ENCODE data around the gene KRTAP20-2. TPM values are rescaled to one million over a fixed set of nuclear protein-coding genes. Genes with fewer than 3 reads are reported as not detected.

The KRTAP20-2 gene
- polyA plus RNA-seq (not detected in 2 replicates), polyA minus RNA-seq (not detected in 2 replicates)

GRCh38 chr21:30634906-30635305 is at the start of gene KRTAP20-2:
Gene KRTAP20-2, plus strand, starts transcription at chr21:30635206. Its CDS starts 58 bp downstream, at chr21:30635264.
- H3K36me3 ChIP-seq (ENCODE audit: insufficient read depth, low read length), result no peaks in the 10 kb centered on the region
- no peak within 1 kb of the TSS for H3K4me2 ChIP-seq (ENCODE audit: low read length)

GRCh38 chr21:30590297-30590696 is 44.7 kb upstream of the KRTAP20-2 start, which contains the start of gene KRTAP22-2:
Gene KRTAP22-2, minus strand, starts transcription at chr21:30590397.
- Histone ChIP-seq H3K9me3 (ENCODE audit: low read length) (no peaks in the 10 kb centered on the region), H3K4me2 (ENCODE audit: low read length) (no peak within 1 kb of the TSS), H3K9me2 (ENCODE audit: insufficient read depth, low read length) (no peaks in the 10 kb centered on the region), H3K27me3 (ENCODE audit: insufficient read depth, low read depth, low read length) (no peaks in the 10 kb centered on the region), H2AFZ (ENCODE audit: low read depth, low read length) (no peak within 1 kb of the TSS), H3K36me3 (ENCODE audit: insufficient read depth, low read length) (no peaks in the 10 kb centered on the region), H3K79me2 (replicated peaks; ENCODE audit: insufficient read depth, low read length) (no peaks in the 10 kb centered on the region), H4K20me1 (ENCODE audit: insufficient read depth) (no peaks in the 10 kb centered on the region), H3K9ac (ENCODE audit: low read length) (no peak within 1 kb of the TSS), H3F3A (ENCODE audit: insufficient read depth, low read length, poor library complexity, severe bottlenecking) (no peaks in the 10 kb centered on the region), H3K27ac (ENCODE audit: low read length) (no peak within 1 kb of the TSS), H3K4me3 (ENCODE audit: low read length) (no peak within 1 kb of the TSS)
- TF ChIP-seq MXI1 (conservative IDR thresholded peaks at IDR 0.05; ENCODE audit: poor library complexity, severe bottlenecking) (no peak), POLR2AphosphoS5 (IDR thresholded peaks at IDR 0.05) (no peak)

More at GRCh38 chr21:30634906-30635305, at the start of gene KRTAP20-2:
- Histone ChIP-seq H3K9me3 (ENCODE audit: low read length) (no peaks in the 10 kb centered on the region), H3F3A (ENCODE audit: insufficient read depth, low read length, poor library complexity, severe bottlenecking) (no peaks in the 10 kb centered on the region), H3K27me3 (ENCODE audit: insufficient read depth, low read depth, low read length) (no peaks in the 10 kb centered on the region), H4K20me1 (ENCODE audit: insufficient read depth) (no peaks in the 10 kb centered on the region), H3K27ac (ENCODE audit: low read length) (no peak within 1 kb of the TSS), H3K79me2 (replicated peaks; ENCODE audit: insufficient read depth, low read length) (no peaks in the 10 kb centered on the region), H3K9ac (ENCODE audit: low read length) (no peak within 1 kb of the TSS), H3K9me2 (ENCODE audit: insufficient read depth, low read length) (no peaks in the 10 kb centered on the region), H2AFZ (ENCODE audit: low read depth, low read length) (no peak within 1 kb of the TSS), H3K4me3 (ENCODE audit: low read length) (no peak within 1 kb of the TSS)
- TF ChIP-seq EP300 (conservative IDR thresholded peaks at IDR 0.05; ENCODE audit: poor library complexity, severe bottlenecking), result no peak
- no peak for TF ChIP-seq SMC3 (conservative IDR thresholded peaks at IDR 0.05; ENCODE audit: poor library complexity)
- no peak for TF ChIP-seq CTCF (IDR thresholded peaks at IDR 0.05; ENCODE audit: poor library complexity, severe bottlenecking)
- TF ChIP-seq EZH2 (IDR thresholded peaks at IDR 0.05; ENCODE audit: borderline replicate concordance, insufficient read depth, low read length, poor library complexity, severe bottlenecking), result no peak
- no peak for TF ChIP-seq REST (IDR thresholded peaks at IDR 0.05; ENCODE audit: borderline replicate concordance)
- TF ChIP-seq RAD21 (conservative IDR thresholded peaks at IDR 0.05), result no peak
- TF ChIP-seq POLR2AphosphoS5 (IDR thresholded peaks at IDR 0.05), result no peak
- TF ChIP-seq MXI1 (conservative IDR thresholded peaks at IDR 0.05; ENCODE audit: poor library complexity, severe bottlenecking), result no peak
- no peak for TF ChIP-seq TAF1 (IDR thresholded peaks at IDR 0.05; ENCODE audit: low read depth)
